HG03103 (cell line): ENCODE measurements around the gene APBB1.

Experiments
- ATAC-seq: cut with Tn5 transposase; IDR thresholded peaks from one replicate; pipeline ENCODE4 v1.9.1; 2021; ENCODE audit warnings: low read depth; ENCODE audit not compliant: unreplicated experiment

APBB1 gene

DNA sequence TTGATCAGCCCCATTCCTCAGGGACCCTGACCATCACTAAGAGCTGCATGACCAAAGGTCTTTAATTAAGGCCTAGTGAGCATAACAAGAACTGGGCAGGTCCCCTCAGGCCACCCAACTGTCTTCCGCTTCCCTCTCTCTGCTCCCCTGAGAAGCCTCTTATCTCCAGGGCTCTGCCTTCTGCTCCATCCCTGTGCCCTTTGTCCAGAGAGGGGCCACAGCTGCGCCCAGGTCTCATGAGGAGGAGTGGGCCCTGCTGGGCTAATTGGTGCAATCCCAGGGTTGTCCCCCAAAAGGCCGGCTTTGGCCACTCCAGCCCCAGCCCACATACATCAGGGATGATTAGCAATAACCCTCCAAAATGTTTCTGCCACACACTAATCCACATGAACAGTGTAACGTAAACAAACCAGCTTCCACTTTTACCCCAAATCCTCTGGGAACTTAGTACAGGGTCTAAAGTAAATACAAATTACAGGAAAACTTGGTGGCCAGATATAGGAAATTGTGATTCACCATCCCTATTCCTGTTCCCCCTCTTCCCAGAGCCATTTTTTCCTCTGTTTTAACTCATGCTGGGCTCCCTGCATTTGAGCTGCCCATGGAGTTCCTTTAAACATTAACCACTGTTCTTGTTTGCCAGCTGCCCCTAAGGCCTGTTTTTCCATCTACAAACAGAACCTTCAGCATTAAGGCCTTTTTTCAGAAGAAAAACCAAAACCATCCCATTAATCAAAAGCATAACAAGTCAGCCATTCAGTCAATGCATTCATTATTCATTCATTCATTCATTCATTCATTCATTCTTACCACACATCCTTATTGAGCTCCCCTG, 64.0 kb downstream of the APBB1 start:
- ATAC-seq, result no peak

- peak; percentile 83 for ATAC-seq
Observed at GRCh38 chr11:6353367-6353987, 65.4 kb downstream of the APBB1 start.

DNA sequence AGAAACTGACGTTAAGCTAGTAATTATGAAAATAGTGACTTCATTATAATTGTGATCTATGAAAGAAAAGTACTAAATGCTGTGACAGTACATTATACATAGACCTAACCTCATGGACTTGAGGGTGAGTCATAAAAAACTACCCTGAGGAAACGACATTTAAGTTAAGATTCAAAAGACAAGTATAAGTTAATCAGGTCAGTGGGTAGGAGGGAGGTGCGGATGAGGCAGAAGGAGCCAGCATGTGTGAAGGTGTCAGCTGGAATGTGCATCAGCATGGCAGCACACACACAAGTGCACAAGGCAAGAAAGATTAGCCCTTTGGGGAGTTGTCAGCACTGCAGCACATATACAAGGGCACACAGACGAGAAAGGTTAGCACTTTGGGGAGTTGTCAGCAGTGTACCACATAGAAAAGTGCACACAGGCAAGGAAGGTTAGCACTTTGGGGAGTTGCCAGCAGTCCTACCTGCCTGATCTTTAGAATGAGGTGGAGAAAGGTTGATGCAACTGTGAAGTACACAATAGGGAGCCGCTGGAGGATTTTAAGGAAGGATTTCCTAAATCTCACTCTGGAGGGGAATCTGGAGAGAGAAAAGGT, 67.0 kb downstream of the APBB1 start:
- ATAC-seq, result no peak

- ATAC-seq, result no peak
Observed at GRCh38 chr11:6350486-6350885, 68.4 kb downstream of the APBB1 start.

DNA sequence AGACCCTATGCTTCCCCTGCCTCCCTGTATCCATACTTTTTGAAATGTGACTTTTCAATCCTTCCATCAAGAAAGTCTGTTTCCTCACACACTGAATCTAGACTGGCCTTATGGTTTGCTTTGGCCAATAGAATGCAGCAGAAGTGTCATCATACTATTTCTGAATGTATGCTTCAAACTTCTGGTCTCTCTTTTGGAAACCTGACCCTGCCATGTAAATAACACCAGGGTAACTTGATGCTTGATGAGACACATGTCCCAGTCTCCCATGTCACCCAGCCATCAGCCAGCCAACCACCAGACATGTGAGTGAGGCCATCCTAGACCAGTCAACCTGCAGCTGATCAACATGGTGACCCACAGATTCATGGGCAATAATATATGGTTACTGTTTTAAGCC, 68.9 kb downstream of the APBB1 start:
- ATAC-seq, result no peak

DNA sequence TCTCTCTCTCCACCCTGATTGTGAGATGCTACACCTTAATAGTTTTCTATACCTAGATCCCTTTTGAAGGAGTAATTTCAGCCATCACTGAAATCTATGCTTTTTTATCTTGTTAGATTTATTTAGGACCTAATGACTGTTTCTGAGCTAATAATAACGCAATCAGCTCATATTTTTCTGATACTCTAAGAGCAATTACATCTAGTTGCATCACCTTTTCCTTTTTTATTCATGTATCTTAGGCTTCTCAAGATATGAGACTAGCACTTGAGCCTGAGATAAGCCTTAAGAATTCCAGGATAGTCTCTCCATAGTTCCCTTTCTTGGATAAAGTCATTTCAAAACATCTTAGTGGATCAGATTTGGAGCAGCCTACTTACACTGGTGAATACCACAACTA, 73.5 kb downstream of the APBB1 start:
- ATAC-seq, result no peak
